Measurements from ENCODE around the gene CEP290. TPM values are rescaled to one million over a fixed set of nuclear protein-coding genes. Genes with fewer than 3 reads are reported as not detected.
A peak's percentile ranks its signal among the peaks of the same experiment; 100 is the strongest.
"Not testable (repeated sequence)": the region's sequence is repeated elsewhere in the genome, so short reads cannot be mapped to it uniquely, and the experiment has no call there.

Gene CEP290
- total RNA-seq, 1 experiment from 2014 or later: 5.4 TPM

DNA sequence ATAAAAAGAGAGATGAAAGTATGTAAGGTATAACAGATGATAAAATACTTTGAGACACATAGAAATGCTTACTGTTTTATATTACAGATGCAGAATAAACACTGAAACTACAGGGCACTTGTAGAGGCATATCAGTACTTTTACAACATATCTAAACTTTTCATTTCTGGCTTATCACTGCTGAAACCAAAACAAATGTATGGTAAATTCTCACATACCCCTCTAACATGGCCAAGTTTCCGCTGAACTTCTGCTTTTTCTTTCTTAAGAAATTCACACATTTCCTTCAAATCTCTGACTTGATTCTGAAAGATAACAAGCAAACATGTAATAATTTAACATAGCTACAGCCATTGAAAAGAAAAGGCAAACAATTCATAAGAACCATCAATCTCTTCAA, 79.4 kb downstream of the CEP290 start:
- in situ Hi-C loops (cut with HindIII; ENCODE audit: low pct_unique_long_range_greater_than_20kb, low sequenced_read_pairs): no loop called here
- no peak for DNase-seq (ENCODE audit: low read depth)

DNA sequence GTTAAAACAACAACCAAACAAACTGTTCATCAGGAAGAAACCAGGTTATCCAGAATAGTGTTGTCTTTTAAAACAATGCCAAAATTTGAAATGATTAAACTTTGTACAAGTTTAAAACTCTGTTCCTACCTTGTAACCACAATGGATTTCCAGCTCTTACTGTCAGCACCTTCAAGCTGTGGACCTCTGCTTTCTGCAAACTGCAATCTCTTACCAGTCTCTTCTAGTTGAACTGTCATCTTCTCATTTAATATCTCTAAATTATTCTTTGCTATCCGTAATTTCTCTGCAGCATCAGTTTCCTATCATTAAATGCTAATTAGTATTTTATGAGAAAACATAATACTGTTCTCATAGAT, 83.2 kb downstream of the CEP290 start:
- in situ Hi-C loops (cut with HindIII; ENCODE audit: low pct_unique_long_range_greater_than_20kb, low sequenced_read_pairs): no loop called here
- no peak for DNase-seq (ENCODE audit: low read depth)

DNA sequence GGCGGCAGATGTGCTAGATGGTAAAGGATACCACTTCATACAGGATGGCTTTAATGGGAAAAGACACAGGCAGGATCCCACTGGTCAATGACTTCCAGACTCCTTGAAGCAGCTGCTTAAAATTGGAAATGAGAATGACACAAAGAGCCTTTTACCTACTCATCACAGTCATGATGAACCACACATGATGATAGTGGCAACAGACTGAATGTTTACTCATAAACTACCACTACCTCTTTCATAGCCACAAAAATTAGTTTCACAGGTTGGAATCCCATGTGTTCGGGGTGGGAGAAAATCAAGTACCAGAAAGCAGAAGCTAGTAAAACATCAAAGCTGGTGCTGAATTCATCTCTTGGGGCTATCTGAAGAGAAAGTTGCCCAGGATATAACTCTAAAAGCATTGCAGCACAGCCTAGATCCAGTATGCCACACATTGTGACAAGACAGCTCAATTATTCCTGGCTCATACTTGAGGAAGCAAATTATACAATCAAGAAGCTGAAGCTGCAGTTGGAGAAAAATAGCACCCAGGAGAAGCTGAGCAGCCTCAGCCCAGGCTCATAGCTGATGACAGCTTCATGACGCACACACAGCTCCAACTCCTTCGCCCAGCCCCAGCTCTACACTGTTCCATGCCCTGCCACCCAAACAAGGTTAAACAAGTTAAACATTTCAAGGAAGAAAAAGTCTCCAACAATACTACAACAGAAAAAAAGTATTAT, 83.7 kb downstream of the CEP290 start:
- in situ Hi-C loops (cut with HindIII; ENCODE audit: low pct_unique_long_range_greater_than_20kb, low sequenced_read_pairs): no loop called here
- peak; percentile 84 for DNase-seq (ENCODE audit: low read depth)

DNA sequence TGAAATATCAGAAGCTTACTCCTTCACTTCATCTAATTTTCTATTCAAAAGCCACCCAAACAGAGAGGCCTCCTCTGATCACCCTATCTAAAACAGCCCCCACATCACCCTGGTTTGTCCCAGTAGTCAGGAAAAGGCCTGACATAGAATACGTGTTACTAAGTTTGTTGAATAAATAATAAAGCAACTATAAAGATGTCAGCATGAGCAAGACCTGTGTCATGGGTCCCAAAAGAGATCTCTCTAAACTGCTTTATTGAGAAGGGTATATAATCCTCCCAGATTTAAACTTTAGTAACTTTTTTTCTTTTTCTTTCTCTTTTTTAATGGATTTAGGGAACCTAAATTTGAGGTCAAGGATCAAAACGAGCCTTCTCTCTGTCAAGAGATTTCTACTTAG, 85.3 kb downstream of the CEP290 start:
- in situ Hi-C loops (cut with HindIII; ENCODE audit: low pct_unique_long_range_greater_than_20kb, low sequenced_read_pairs): no loop called here
- DNase-seq (ENCODE audit: low read depth): peak; percentile 73

DNA sequence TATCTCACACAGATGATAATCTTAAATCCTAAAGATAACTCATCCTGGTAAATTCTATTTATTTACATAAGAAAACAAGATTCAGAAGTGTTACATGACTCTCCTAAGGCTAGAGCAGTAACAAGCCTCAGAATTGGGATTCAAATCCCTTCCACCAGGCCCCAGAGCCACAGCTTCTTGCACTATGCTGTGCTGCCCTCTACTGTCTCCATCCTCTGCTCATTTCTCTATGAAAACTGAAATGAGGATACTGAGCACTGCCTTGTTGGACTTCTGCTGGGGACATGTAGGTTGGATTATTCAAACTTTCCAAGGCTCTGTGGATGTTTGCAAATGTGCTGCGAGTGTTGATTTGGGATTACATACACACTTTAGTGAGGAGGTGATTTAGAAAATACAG, 89.2 kb downstream of the CEP290 start:
- DNase-seq (ENCODE audit: low read depth): peak; percentile 32
- in situ Hi-C loops (cut with HindIII; ENCODE audit: low pct_unique_long_range_greater_than_20kb, low sequenced_read_pairs): no loop called here

DNA sequence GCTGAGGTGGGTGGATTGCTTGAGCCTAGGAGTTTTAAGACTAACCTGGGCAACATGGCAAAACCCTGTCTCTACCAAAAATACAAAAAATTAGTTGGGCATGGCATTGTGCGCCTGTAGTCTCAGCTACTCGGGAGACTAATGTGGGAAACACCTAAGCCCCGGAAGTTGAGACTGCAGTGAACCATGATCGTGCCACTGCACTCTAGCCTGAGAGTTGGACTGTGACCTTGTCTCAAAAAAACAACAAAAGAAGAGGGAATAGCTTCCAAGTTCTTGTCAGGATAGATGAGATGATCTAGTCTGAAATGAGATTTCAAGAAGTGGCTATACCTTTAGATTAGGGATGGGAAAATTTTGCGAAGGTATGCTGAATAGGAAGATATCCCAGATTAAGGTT, 97.9 kb downstream of the CEP290 start:
- in situ Hi-C loops (cut with HindIII; ENCODE audit: low pct_unique_long_range_greater_than_20kb, low sequenced_read_pairs): no loop called here

DNA sequence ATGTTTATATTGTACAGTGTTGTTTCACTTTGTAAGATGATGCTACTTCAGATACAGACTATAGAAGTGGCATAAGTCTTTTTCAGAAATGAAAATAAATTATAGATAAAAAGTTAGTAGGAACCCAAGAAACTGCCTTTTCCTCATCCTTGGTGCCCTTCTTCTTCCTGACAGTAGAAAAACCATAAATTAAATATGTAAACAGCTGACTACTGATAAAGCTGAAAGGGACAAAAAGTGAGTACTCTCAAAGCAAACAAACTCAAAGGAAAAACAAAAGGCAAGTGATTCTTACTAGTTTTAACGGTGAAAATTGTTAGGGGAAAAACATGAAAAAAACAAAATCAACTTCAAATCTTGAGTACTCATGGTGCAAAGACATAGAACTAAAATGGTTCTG, 104.1 kb downstream of the CEP290 start:
- DNase-seq (ENCODE audit: low read depth): no peak
- in situ Hi-C loops (cut with HindIII; ENCODE audit: low pct_unique_long_range_greater_than_20kb, low sequenced_read_pairs): no loop called here

More for the DNA sequence above, 97.9 kb downstream of the CEP290 start:
- DNase-seq (ENCODE audit: low read depth): no peak

DNA sequence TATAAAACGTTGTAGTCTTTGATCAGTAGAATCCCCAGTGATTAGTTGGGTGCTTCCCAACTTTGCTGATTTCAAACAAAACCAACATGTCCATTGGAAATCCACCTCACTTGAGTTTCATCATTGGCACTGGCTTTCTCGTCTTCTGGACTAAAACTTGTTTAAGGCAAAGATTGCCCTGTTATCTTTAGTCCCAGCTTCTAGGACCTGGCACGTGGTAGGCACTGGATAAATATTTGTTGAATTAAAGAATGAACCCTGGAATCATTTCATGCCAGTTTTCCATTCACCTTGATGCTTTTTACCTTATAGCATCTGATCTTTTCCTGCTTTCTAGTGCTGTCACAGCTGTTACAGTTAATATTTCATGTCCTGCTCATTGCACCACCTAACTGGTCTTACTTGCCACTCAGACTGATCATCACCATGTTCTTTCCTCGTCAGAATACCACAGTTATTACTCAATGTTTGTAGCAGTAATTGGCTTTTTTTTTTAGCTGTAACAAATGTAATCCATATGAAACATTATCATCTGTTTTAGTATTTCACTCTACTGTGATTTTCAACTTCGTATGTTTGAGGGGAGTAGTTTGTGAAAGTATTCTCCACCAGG, 105.4 kb downstream of the CEP290 start:
- in situ Hi-C loops (cut with HindIII; ENCODE audit: low pct_unique_long_range_greater_than_20kb, low sequenced_read_pairs): no loop called here
- no peak for DNase-seq (ENCODE audit: low read depth)

DNA sequence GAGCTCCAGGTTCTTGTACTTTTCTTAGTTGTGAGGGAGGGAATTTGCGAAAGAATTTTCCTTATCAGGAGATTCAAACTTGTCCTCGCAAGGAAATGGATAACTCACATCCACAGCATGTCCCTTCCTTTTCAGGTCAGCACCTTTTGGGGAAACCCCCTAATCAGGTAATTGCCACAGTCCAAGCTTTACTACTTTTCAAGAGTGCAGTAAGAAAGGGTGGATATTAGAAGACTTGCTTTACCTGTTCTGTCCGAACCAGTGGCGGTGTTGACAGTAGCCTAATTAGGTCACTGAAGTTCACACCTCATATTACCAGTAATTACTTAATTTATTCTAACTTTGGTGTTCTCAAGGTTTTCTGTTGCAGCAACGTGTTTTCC, 106.0 kb downstream of the CEP290 start:
- in situ Hi-C loops (cut with HindIII; ENCODE audit: low pct_unique_long_range_greater_than_20kb, low sequenced_read_pairs): no loop called here
- no peak for DNase-seq (ENCODE audit: low read depth)

DNA sequence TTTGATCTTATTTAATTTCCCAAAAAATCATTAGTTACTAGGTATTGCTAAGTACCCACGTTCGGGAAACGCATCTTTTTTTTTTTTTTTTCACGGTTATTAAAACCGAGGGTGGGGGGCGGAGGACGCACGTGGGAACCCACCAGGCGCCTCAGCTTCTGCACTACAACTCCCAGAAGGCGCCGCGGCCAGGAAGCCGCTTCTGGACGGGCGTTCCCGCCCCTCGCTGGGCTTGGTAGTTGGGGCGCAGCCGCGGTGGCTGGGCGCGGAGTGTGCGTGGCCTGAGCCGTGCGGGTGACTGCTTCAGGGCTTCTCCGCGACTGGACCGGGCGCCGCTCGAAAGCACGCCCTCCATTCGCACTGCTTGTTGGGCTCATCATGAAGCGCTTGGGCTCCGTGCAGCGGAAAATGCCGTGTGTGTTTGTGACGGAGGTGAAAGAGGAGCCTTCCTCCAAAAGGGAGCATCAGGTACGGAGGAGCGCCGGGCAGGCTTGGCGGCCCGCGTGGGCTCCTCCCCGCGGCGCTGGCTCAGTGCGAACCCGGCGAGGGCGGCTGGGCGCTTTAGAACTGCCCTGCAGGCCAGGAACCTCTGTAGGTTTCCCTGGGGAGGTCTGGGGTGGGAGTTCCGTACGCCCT, 106.5 kb downstream of the CEP290 start:
- in situ Hi-C loops (cut with HindIII; ENCODE audit: low pct_unique_long_range_greater_than_20kb, low sequenced_read_pairs): no loop called here
- peak; percentile 73 for DNase-seq (ENCODE audit: low read depth)

DNA sequence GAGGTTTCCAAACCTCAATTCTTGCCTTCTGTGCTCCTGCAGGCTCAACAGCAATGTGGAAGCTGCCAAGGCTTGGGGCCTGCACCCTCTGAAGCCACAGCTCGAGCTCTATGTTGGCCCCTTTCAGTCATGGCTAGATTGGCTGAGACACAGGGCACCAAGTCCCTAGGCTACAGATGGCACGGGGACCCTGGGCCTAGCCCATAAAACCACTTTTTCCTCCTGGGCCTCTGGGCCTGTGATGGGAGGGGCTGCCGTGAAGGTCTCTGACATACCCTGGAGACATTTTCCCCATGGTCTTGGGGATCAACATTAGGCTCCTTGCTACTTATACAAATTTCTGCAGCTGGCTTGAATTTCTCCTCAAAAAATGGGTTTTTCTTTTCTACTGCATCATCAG, 110.7 kb downstream of the CEP290 start:
- in situ Hi-C loops (cut with HindIII; ENCODE audit: low pct_unique_long_range_greater_than_20kb, low sequenced_read_pairs); DNase-seq (ENCODE audit: low read depth): not testable (repeated sequence)

DNA sequence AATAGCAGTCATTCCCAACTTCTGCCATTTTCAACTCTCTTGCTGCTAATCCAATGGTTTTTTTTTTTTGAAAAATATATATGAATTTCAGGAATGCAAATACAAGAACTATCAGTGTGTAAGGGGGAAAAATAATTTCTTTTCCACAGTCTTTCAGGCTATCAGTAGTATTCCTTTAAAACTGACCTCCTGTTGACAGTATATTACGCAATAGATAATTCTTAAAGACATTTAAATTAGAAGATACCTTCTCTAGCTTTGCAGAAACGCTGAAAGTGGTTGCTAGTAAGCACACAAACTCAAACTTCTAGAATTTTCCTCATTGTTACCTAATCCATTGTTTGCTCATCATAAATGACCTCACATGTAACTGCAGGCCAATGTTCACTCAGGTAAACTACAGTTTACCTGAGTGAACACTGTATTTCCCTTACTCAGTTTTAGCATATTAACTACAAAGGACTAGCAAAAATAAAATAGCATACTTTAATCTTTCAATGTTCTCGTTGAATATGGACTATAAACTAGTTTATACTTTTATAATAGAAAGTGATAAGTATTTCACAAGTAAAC, 112.7 kb downstream of the CEP290 start, which contains the start of gene C12orf50:
TSS of gene C12orf50 (minus strand) at position 309 of the 573 bp plus-strand sequence. CDS start 2,439 bp downstream, outside the sequence.
- DNase-seq (ENCODE audit: low read depth): no peak
- in situ Hi-C loops (cut with HindIII; ENCODE audit: low pct_unique_long_range_greater_than_20kb, low sequenced_read_pairs): no loop called here

DNA sequence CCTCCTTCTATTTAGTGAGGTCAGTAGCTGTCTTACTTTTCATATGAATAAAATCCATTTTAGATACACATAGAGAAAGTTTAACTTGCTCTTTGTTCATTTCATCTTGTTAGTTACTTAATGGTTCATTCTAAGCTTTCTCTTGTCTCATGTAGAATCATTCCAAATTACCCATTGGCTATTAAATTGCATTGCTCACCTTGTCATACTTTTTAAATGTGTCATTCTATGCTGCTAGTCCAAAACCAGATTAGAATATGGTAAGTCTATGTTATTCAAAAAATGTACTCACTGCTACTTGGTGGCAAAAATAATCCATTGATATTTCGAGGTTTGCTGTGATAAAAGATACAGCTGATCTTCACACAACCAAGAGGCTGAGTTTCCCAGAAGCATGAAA, 115.7 kb downstream of the CEP290 start:
- in situ Hi-C loops (cut with HindIII; ENCODE audit: low pct_unique_long_range_greater_than_20kb, low sequenced_read_pairs): no loop called here
- DNase-seq (ENCODE audit: low read depth): no peak

DNA sequence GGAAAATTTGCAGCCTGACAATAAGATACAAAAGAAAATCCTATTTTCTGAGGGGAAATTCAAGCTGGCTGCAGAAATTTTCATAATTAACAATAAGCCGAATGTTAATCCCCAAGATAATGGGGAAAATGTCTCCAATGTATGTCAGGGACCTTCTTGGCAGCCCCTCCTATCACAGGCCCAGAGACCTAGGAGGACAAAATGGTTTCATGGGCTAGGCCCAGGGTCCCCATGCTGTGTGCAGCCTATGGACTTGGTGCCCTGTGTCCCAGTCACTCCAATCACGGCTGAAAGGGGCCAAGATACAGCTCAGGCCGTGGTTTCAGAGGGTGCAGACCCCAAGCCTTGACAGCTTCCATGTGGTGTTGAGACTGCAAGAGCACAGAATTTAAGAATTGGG, 123.9 kb downstream of the CEP290 start:
- DNase-seq (ENCODE audit: low read depth): no peak
- in situ Hi-C loops (cut with HindIII; ENCODE audit: low pct_unique_long_range_greater_than_20kb, low sequenced_read_pairs): no loop called here

DNA sequence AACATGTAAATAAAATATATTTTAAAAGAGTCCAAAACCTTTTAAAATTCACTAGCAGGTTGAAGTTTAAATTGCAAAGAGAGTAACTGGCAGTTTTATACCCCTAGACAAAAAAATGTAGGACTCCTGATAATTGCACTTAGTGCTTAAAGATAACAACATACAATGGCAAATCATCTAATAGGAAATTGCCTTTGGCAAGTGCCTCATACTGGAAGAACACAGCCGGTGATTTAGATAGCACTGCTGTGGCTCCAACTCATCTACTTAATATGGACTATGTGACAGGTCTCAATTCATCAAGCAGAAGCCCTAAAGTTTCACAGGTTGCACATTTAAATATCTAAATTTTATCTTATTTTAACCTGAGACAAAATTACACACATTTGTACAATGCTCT, 126.1 kb downstream of the CEP290 start:
- no peak for DNase-seq (ENCODE audit: low read depth)
- in situ Hi-C loops (cut with HindIII; ENCODE audit: low pct_unique_long_range_greater_than_20kb, low sequenced_read_pairs): no loop called here

DNA sequence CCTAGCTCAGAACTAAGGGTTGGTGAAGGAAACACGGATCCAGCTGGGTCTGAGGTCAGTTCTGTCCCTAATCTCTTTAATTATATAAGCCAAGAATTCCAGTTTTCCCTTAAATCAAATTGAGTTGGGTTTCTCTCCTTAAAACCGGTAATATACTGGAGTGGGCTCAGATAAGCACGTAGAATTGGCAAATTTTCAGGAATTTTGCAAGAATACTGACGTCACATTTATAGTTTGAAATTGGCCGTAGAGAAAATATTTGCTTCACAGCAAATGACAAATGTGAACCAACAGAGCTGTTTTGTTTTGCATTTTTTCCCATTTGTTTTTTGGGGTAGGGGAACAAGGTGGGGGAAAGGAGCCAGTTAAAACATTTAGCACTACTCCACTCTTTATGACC, 130.1 kb downstream of the CEP290 start:
- in situ Hi-C loops (cut with HindIII; ENCODE audit: low pct_unique_long_range_greater_than_20kb, low sequenced_read_pairs): no loop called here
- DNase-seq (ENCODE audit: low read depth): no peak

DNA sequence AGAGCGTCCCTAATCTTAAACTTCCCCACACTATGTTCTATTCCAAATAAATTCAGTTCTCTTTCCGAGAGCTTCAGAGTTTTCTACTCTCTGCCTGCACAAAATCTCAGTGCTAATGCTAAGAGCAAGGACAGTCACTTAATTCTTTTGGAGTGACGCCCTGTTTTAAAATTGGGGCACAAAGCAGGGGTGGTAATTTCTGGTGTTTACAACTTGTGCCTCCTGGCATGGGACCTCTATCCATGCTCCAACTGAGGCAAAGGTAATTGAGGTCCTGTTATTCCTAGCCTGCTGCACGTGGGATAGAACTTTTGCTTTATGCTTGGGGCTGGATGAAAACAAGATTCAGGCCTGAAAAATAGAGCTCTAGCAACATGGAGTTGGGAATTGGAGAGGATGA, 135.5 kb downstream of the CEP290 start:
- DNase-seq (ENCODE audit: low read depth): no peak
- in situ Hi-C loops (cut with HindIII; ENCODE audit: low pct_unique_long_range_greater_than_20kb, low sequenced_read_pairs): no loop called here

DNA sequence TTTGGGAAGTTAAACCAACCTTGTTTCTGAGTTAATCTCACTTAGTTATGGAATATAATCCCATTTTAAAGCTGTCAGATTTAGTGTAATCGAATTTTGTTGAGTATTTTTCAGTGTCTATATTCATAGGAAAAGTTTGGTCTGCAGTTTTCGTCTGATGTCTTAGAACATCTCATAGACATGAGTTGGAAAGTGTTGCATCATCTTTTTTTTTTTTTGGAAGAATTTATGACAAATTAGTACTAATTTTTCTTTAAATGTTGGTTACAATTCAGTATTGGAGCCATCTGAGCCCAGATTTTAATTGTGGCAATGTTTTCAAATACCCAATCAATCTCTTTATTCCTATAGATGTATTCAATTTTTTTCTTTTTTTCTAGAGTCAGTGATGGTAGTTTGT, 140.6 kb downstream of the CEP290 start:
- in situ Hi-C loops (cut with HindIII; ENCODE audit: low pct_unique_long_range_greater_than_20kb, low sequenced_read_pairs): no loop called here
- no peak for DNase-seq (ENCODE audit: low read depth)

All from Caki2 (cell line).